GM19467 (cell line): ENCODE measurements around the gene MYG1.
"Not testable (repeated sequence)": the region's sequence is repeated elsewhere in the genome, so short reads cannot be mapped to it uniquely, and the experiment has no call there.

Experiments used
- ATAC-seq: cut with Tn5 transposase; IDR thresholded peaks from one replicate; pipeline ENCODE4 v1.9.1; 2021; ENCODE audit warnings: mild to moderate bottlenecking, moderate library complexity; ENCODE audit not compliant: unreplicated experiment

MYG1 gene

DNA sequence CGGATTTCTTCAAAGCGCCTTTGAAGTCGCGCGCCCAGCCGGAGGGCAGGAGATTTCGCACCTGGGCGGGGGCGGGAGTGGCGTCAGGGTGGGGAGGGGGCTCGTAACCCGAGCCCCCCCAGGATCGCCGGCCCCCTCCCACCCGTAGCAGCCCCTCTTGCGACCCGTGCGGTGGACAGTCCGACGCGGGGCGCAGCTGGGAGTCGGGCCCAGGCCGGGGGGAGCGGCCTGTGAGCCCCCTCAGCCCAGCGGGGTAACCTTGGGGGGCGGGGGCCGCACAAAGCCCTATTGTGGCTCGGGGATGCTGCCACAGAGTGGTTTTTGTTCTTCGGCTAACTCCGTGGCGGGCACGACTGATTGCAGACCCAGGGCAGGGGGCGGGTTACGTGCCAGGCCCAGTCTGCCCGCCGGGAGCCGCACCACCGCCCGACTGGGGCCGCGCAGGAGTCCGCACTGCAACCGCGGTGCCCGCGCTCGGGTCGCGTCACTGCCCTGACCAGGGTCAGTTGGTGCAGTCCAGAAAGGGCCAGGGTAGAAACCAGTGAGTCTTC, 26.1 kb downstream of the MYG1 start:
- ATAC-seq = no peak

DNA sequence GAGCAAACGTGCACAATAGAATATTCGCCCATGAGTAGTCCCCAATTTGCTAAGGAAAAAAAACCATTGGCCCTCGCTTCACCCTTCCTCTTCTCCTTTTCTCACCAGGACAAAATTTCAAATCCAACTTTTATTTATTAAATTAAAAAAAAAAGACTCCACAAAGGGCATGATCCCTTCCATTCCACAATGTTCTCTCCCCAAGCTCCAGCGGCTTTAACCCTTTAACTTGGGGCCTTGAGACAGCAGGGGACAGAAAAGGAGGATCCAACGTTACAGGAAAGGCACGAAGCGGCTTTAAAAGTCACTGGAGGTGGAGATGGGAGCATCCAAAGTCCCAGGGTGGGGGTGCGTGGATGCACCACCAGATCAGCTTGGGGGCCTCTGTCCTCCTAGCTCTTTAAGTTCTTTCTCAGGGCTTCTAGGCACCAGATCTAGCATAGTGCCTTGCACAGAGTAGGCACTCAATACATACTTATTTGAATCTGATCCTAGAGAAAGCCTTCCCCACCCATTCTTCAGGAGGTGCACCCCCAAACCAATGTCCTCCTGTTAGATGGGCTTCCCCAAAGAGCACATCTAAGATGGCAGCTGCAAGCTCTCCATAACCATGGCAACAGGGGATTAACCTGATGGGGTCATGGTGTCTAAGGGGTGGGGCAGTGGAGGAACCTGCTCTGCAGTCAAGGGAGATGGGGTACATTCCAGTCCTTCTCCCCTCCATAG, 27.1 kb downstream of the MYG1 start:
- ATAC-seq = no peak

DNA sequence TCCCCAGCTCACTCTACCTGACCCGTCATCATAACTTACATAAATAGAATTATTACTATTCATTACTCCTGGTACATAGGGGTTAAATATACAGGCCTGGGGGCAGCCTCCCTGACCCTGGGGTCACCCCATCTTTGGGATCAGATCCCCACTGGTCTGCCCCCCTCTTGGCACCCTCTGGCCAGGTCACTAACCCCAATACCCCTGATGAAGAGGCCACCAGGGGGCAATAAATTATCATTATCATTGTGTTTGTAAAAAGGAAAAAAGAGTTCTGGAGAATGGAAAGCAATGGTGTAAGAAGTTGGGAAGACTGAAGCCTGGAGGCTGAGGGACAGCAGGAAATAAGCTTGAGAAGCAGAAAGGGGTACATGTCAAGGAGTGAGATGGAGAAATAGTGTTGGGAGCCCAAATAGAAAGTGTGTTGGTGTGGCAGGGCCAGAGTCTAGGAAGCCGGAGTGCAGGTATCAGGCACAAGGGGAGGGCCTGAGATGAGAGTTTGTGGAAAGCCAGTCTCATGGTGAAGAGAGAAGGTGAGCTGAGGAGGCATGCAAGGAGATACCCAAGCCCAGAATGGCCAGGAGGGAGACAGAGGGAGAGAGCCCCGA, 28.0 kb downstream of the MYG1 start:
- ATAC-seq = no peak

DNA sequence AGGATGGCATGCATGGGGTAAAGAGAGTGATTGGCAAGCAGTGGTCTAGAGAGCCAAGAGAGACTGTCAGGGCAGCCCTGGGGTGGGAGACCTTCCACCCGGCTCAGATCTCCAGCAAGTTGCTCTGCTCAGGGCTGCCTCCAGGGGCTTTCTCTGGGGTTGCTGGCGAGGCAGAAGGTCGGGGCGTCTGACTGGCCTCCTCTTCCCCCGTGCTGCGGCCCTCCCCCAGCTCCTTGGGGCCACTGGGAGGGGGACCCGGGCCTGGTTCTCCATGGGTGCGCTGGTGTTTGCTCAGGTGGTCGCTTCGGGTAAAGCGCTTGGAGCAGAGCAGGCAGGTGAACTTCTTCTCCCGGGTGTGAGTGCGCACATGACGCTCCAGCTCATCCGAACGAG, 28.5 kb downstream of the MYG1 start:
- no peak for ATAC-seq

DNA sequence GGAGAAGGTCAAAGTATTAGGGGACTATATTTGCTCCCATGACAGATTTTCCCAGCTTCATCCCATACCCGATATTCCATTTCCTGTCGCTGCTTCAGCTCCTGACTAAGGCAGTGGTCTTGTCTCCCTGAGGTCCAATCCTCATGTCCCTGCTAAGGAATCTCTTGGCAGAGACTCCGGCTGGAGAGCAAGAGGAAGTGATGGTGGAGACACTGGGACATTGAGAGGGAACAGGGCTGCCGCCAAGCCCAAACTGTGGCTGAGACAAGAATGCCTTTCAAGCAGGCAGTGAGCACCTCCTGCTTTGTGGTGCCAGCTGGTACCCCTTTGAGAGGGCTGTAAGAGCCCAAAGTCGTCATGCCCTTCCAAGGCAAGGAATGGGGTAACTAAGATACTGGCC, 31.2 kb downstream of the MYG1 start:
- no peak for ATAC-seq

DNA sequence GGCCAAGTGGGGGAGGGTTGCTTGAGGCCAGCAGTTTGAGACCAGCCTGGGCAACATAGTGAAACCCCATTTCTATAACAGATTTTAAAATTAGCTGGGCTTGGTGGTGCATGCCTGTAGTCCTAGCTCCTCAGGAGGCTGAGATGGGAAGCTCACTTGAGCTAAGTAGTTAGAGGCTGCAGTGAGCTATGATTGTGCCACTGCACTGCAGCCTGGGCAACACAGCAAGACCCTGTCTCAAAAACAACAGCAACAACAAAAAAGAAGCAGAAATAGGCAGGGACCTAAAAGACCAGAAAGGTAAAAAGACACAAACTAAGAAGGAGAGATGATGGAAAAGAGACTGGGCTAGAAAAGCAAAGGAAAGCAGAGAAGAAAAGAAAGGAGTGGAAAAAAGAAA, 32.8 kb downstream of the MYG1 start:
- ATAC-seq = not testable (repeated sequence)

DNA sequence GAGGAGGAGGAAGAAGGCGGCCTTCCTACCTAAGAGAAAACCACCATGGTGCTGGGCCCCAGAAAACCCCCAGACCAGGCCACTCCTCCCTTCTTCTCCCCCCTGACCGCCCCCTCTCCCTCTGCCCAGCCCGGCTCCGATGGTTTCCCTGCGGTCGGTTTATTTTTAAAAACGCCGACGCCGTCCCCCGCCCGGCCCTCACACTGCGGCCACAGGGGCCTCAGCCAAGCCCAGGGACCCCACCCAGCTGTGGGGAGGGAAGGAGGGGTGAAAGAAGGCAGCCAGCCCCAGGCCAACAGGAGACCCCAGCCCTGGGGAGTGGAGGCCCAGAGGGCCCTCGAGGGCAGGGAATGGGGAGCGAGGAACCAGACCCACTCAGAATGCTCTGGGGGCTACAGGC, 33.2 kb downstream of the MYG1 start:
- no peak for ATAC-seq

DNA sequence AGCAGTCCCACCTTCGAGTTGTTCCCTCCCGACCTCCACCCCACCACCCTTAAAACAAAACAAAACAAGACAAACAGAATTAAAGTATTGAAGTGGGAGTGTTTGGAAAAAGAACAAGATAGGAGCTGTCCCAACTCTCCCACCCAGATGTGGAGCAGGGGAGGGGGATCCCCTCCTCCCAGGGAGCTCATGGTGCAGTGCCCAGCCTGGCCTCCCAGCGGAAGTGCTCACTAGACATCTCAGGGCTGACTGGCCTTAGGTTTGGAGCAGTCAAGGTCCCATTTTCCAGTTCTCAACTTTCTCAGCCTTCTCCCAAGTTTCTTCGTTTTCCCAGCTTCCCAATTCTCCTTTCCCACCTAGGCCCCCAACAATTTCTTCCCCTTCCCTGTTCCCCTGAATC, 33.8 kb downstream of the MYG1 start:
- no peak for ATAC-seq

DNA sequence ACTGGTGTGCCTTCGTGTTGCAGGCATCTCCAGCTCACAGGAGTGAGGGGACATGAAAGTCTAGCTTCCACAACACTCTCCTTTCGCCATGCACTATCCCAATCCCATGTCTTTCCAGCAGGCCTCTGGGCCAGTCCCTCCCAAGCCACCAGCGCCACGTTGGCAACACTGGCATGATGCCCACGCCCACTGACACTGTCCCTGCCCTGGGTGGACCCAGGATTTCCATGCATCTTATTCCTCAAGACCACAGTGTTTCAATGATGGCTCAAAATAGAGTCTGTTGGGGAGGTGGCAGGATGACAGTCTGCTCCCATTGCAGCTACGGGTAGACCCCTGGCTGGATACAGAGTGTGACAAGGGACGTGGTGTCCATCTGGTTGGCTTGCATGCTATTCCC, 34.4 kb downstream of the MYG1 start:
- no peak for ATAC-seq

DNA sequence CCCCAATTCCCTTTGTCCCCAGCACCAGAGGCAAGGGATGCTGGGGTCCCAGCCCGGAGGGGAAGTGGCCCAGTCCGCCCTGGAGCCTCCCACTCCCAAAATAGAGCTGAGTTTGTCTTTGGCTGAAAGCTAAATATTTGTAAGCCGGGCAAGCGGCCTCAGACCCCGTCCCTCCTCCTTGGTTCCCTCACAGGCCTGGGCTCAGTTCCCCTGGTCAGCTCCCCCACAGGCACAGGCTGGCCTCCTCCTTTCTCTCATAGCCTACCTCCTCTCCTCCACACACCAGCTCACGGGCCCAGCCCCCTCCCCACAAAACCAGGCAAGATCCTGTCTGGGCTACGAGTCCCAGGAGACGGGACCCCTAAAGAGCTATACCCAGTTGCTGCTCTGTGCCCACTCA, 35.3 kb downstream of the MYG1 start:
- ATAC-seq = no peak

DNA sequence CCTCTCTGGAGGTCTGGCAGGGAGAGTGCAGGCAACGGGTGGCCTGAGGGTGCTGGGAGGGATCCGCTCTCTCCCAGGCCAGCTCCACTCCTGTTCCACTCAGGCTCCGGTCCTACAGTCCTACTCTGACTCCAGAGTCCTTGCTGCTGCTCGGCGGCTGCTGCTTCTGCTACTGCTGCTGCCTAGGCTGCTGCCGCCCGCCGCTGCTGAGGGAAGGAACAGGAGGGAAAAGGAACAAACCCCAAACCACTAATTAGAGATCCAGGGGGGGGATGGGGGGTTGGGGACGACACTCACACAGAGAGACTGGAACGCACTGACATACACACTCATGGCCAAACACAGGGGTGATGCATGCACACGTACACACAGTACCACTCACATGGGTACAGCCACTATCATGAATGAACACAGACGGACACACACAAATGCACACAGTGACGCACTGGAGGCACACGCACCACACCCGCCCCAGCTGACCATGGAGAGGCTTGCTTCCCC, 36.7 kb downstream of the MYG1 start, which contains the start of gene SP7:
TSS of gene SP7 (minus strand) at position 174 of the 501 bp plus-strand sequence. CDS start 708 bp downstream, outside the sequence.
- no peak for ATAC-seq

DNA sequence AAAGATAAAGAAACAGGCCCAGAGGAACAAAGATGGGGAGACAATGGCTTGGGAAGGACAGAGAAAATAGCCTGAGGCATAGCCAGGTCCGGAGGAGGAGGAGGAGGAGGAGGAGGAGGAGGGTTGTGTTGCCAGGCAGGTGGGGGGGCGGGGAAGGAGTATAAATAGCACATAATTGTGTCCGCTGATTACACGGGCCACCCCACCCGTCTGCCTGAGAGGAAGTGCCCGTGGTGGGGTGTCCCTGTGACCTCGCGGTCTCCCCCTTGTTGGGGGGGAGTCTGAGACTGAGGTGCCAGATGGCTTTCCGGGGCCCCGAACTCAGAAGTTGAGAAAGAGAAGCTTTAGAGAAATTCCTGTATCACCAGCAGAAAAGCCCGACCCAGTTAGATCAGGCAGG, 38.5 kb downstream of the MYG1 start:
- ATAC-seq = no peak

DNA sequence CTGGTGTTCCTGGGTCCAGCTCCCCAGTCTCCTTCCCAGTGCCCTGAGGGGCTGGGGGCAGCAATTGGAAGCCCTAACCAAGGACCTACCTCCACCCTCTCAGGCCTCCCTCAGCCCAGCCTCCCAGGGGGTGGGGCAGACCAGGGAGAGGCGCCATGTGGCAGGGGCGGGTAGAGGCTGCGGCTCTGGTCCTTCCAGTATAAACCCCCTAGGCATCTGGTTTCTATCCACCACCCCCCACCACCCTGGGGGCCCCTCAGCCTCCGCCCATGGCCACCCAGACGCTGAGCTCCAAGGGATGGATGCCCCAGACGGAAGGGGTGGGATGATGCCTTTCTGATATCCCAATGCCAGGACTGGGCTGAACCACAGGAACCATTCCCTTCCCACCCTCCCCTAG, 39.4 kb downstream of the MYG1 start:
- ATAC-seq = no peak

DNA sequence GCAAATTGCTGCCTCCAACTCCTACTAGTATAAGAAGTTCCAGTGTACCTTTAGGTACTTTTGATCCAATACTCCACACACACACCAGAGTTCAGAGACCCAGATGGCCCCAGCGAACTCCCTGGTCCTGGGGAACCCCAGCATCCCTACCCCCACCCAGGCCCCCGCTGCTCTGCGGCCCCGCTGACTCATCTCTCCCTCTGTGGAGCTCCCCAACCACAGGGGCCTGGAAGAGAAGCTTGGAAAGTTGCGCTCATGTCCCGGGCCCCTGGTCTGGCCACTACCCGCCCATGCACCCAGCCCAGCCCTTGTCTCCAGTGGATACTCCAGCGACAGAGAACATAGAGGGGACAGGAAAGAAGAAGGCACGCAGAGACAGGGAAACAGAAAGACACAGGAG, 40.9 kb downstream of the MYG1 start:
- ATAC-seq = no peak

DNA sequence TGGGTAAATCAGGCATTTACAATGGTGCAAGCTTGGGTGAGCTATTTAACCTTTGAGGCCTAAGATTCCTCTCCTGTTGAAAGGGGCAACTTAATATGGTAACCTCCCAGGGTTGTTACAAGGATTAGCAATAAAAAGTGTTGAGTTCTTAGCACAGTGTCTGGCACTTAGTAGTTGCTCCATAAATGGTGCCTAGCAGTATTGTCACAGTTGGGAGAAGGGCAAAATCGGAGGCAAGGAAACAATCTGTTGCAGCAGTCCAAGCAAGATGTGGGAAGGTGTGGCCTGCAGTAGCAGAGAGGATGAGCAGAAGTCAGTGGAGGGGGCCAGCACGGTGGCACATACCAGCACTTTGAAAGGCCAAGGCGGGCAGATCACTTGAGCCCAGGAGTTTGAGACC, 44.0 kb downstream of the MYG1 start:
- ATAC-seq = no peak

DNA sequence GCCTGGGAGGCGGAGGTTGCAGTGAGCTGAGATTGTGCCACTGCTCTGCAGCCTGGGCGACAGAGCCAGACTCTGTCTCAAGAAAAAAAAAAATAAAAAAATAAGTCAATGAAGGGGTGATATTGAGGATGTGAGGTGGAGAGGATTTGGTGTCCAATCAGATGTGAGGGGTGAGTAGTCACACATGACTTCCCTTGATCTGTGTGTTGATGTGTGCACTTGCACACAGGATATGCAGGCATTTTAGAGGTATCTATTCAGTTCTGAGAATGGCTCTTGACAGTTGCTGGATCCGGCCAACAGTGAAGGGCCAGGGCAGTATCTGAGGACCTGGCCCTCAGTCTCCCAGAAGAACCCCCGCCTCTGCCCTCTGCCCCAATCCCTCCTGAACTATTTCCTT, 44.5 kb downstream of the MYG1 start:
- no peak for ATAC-seq

DNA sequence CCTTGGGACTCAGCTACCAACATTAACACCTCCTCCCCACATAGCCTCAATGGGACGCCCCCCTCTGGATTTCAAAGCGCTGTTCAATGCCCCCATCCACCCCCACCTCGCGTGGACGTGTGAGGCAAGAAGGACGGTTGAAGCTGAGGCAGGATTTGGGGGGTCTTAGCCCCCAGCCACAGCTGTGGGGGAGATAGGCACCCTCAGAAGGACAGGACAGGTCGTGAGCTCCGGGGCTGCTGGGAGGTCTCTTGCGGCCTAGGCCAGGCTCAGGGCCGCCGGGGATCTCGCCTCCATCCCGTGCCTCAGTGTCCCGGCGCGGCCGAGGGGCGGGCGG, 45.0 kb downstream of the MYG1 start:
- no peak for ATAC-seq

DNA sequence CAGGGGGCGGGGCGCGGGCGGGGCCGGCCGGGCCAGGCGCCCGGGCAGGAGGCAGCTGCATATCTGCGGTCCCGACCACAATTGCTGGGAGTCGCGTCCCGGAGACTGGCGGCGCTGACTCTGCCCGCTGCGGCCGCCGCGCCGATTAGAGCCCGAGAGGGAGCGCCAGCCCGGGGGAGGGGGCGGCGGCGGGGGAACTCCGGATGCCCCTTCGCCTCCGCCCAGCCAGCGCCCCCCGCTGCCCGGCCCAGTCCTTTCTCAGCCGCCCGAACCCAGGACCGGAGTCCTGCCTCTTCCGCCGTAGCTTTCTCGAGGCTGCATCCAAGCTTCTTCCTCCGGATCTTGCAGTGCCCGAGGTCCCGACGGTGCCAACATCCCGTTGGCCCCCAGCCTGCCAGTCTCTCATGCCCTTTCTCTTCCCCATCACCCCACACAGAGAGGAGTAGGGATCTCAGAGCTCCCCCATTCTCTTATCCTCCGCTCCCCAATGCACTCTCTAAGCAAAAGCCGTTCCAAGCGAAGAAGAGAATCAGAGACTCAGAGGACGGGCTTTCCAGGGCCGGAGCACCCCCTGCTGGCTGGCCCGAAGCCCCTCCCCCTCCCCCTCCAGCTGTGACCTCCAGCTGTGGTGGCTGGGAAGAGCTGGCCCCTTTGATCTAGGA, 45.5 kb downstream of the MYG1 start:
- no peak for ATAC-seq

DNA sequence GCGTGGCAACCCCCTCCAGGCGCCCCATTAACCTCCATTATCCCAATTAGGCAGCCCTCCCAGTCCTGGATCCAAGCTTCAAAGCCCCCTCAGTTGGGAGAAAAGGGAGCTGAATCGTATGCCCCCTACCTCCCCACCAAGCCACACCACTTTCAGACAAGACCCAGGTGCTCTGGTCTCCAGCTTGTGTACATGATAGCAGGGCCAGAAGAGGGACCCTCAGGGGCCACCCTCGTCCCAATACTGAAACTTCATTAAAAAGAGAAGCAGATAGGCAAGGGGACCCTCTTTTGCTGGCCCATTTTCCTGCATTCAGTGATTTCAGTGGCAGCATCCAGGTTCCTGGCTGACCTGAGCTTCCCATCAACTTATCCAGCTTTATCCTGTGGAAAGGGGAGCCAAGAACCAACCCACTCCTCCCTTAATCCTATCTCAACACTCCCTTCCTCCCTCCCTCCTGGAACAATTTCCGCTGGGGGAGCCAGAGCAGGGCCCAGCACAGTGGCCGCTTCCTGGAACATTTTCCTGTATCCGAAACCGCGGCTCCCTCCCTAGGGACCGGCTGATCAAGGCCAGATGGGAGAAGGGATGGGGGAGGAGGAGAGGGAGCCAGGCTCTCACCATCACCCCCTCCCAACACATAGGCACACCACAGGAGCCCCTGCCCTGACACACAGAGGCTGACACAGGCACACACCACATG, 46.1 kb downstream of the MYG1 start:
- no peak for ATAC-seq

DNA sequence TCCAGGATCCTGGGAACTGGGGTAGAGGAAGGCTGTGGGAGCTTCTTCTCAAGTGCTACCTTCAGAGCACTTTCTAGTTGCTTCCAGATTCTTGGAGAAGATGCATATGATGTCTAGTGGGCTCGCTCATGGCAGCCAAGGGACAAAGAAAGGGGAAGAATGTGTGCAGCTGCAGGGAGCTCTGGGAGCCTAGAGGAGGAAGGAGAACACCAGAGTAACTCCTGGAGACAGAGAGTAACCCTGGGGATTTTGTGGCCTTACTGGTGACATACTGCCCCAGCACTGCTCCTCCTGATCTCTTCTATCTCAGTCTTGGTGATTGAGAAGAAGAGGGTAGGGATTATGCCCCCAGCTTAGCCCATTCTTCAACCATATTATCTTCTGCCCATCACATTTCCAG, 47.0 kb downstream of the MYG1 start:
- ATAC-seq = no peak

DNA sequence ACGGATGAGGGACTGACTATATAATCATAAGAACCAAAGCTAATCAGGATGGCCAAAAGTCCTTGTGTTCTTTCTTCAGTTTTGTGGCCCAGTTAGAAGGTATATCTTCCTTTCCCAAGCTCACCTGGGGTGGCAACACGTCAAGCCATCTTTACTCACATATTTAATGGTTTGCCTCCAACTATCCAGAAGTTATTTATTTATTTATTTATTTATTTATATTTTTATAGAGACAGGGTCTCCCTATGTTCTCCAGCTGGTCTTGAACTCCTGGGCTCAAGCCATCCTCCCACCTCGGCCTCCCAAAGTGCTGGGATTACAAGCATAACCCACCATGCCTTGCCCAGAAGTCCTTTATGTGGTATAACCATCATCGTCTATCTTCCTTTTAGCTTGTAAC, 48.4 kb downstream of the MYG1 start:
- ATAC-seq = no peak
